HG02610 (cell line): ENCODE data around the gene BCAS3.

Experiments
- ATAC-seq: cut with Tn5 transposase; IDR thresholded peaks from one replicate; pipeline ENCODE4 v1.9.1; 2021; ENCODE audit warnings: mild to moderate bottlenecking, moderate library complexity; ENCODE audit not compliant: unreplicated experiment

BCAS3 gene

DNA sequence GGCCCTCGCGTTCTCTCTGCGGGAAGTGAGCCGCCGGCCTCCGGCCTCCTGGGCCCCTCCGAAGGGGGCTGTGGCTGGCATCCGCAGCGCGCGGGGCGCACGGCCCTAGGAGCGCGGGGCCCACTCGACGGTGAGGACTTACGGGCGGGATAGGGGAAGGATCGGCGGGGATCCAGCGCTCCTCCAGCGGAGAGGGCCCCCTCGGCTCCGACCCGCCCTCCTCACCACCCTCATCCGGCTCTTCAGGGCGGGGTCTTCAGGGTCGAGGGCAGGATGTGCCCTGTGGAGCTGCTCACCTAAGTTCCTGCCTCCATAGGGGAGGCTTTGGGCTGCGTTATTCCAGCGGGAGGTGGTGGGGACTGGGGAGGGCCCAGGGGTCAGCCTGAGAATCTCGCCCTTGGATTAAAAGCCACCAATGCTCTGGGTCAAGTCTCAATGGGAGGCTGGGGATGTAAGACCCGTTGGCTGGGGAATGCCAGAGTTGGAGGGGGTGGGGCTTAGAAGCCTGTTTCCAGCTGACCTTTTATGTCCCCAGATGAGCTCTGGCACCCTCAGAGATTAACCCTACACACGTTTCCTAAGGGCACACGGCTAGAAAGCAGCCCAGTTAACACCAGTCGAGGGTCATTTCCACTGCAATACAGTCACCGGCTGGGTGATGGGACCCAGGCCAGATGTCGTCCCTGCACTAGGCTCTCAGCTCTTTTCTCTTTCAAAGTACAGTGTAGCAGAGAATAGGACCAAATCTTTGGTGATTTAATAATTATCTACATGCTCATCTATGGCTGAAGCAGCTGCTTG is 735.4 kb downstream of the BCAS3 start:
- no peak for ATAC-seq

DNA sequence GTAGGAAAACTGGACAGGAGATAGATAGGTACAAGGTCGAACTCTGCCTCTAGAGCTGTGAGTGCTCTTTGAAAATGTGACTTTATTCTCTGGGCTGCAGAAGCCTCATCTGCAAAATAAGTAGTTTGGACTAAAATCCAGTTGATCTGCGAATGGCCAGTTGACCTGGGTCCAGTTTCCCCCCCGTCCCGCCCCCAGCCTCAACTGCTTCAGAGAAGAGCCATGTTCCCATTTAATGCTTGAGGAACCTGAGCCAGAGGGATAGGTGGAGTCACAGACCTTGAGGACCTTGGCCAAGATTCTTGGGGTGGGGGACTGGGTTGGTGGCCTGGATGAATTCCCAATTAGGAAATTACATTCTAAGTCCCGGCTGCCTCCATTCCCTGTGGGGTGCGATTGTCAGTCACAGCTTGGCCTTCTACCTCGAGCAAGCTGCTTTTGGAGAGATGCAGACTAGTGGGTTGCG is 736.0 kb downstream of the BCAS3 start:
- ATAC-seq, result no peak

DNA sequence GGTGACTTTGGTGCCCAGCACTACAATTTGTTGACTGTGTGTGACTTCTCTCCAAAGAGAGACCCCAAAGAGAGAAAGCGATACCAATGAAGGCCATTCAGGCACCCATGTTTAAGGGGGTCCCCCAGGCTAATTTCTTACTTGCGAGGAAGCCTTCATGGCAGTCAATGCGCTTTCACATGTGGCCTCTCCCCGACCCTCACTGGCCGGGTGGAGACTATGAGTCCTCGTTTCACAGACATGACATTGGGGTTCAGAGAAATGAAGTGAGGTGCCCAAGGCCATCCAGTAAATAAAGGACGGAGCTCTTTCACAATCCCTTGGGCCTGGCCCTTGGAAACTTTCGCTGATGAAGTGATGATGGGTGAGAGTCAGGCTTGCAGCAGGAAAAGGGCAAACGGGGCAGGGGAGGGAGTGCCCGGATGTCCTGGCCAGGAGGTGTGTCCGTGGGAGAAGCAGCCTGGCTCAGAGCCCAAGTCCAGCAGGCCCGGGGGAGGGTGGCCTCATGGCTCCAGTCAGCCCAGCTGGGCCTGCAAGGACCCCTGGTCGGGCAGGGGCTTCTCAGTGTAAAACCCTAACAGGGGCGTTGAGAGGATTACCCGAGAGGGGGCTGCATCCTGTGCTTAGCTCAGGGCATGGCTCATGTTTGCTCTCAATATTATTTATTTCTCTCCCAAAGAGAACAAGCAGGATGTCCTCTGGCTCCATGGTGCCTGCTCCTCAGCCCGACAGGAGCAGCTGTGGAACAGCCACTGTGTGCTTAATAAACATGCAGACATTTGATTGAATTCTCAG is 736.7 kb downstream of the BCAS3 start:
- ATAC-seq, result no peak

DNA sequence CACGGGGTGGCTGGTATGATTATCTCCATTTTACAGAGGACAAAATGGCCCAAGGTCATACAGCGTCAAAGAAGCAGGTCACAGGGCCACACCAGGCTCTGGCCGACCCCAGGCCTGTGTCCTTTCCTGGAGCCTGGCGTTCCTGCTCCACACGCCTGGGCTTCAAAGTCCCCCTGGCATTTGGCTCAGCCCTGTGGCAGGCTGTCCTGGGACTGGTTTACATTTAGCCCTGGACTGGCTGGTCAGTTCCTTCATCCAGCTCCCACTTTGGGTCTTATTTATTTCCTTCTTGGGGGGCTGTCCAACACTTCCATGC is 737.2 kb downstream of the BCAS3 start:
- ATAC-seq, result no peak

DNA sequence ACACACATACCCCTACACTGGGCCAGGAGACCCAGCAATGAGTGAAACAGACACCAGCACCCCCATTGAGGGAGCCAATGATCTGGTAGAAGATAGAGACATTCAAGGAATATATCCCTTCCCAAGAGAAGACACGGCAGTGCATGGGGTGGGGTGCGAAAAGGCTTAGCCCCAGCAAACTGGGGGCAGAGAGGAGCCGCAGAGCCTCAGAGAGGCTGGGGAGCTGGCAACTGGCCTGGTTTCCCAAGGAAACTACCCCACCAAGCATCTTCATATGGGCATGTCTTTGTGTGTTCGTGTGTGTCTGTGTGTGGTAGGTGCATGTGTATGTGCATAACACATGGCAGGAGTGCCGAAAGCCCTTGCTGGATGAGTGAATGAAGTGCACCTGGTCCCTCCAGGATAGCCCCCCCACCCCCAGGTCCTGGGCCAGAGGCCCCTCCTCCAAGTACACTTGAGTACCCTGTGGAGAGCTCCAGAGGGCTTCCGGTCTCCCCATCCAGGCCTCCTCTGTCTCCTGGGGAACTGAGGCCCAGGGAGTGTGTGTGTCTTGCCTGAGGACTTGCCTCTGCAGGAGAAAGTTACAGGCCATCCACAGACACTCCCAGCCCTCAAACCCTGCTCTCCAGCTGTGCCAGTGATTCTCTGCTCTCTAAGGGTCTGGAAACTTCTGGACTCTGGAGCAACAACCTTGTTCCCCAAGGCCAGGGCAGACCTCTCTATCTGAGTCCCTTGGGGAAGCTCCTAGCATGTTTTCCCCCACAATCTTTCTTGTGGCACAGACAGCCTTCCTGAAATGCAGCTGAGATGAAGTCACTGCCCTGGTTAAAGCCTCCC is 737.9 kb downstream of the BCAS3 start:
- no peak for ATAC-seq

DNA sequence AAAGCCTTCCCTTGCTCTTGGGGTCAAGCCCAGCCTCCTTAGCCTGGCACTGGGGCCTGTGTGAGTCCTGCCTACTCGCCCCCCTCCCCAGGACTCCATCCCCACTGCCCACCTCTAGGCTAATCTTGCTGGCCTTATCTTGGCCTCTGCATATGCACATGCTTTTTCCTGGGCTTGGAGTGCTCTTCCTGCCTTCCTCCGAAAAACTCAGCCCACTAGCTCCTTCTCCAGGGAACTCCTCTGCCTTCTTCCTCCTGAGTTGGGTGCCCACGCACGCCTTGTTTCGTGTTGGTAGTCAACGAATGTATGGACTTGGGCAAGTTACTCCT is 738.5 kb downstream of the BCAS3 start:
- ATAC-seq, result no peak

DNA sequence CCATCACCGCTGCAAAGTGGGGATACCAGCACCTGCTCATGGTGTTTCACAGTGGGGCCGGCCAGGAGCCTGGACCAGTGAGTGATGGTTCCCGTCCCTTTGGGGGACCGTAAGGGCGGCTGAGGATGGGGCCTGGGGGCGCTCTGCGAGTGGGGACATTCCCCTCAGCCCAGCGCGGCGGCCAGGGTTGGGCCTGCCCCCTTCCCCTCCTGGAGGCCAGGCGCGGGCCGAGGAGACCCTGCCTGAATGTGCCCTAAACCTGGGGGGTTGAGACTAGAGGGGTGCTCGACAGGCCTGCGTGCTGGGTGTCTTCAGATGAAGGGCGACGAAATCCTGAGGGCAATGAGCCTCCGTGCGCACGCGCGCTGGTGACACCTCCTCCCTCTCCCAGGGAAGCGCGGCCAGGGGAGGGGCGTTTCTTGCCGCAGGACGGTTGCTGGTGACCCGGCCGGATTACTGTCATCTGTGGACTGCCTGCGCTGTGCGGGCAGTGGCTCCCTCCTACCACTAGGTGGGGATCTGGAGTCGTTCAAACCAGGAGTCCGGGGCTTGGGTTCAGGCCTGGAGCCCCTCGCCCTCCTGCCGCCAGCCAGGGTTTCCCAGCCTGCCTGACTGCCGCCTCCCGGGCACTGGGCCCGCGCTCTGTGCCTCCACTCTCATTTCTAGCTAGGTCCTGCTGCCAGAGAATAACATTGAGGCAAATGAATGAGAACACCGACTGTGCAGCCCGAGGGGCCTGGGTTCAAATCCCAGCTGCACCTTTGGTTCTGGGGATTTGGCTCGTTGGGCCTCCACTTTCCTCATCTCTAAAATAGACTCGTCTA is 739.1 kb downstream of the BCAS3 start:
- no peak for ATAC-seq

DNA sequence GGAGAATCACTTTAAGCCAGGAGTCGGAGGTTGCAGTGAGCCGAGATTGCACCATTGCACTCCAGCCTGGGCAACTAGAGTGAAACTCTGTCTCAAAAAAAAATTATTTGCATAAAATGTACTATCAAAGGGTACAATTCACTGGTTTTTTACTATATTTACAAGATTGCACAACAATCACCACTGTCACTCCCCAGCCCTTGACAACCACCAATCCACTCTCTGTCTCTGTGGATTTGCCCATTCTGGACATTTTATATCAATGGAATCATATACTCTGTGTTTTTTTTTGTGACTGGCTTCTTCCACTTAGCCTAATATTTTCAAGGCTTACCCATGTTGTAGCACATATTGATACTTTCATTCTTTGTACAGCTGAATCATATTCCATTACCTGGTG is 740.8 kb downstream of the BCAS3 start:
- ATAC-seq, result no peak

DNA sequence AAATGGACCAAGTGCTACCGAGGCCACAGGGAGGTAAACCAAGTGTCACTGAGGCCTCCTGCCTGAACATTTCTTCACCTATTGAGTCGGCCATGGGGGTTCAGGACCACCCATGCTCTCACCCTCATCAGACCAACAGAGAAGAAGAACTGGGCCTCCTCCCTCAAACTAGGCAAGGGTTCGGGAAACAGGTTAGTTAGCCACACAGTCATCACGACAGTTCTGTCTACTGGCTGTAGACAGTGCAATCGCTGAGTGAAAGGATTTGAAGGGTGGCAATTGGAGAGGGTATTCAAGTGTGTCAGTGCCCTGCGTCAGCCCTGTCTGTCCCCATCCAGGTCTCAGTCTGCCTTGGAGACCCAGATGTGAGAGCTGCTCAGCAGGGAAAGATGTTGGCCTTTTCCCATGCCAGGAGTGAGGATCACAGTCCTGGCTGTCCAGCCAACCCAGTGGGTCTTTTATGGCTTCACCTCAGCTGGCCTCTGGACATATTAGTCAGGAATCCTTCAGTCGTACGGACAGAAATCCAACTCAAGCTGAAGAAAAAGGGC is 741.9 kb downstream of the BCAS3 start:
- no peak for ATAC-seq

DNA sequence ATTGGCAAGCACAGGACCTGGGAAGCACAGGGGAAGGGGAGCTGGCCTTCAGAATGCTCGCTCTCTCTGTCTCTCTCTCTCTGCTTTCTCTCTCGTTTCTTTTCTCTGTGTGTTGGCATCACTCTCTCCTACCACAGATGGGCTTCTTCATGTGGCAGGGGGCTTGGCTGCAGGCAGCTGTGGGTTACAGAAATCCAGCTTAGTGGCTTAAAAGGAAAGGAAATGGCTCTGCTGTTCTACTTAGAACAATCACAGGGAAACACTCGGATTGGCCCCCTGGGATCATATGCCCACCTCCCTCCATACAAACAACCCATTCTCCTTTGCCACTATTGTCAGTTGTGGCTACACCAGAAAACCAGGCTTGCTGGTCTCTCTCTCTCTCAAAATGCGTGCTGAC is 742.4 kb downstream of the BCAS3 start:
- ATAC-seq, result no peak

DNA sequence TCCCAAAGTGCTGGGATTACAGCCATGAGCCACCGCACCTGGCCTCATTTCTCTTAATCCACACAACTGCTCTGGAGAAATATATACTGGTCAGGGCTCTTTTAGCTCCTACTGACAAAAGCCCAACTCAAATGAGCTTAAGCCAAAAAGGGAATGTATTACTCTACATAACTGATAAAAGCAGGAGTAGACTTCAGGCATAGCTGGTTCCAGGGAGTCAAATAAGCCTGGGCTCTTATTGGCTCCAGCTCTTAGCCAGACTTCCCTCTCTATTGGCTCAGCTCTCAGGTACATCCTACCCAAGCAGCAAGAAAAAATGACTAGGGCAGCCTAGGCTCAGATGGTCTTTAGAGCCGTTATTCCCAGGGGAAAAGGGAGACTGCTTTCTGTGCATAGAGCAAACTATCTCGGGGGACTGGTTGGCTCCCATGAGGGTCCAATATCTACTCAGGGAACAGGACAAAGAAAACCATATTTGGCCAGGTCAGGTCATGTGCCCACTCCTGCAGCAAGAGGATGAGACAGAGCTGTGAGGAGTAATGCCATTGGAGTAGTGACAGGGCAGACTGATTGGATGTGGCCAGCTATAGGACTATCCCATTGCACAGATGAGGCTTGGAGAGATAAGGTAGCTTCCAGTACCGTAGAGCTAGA is 743.2 kb downstream of the BCAS3 start:
- no peak for ATAC-seq

DNA sequence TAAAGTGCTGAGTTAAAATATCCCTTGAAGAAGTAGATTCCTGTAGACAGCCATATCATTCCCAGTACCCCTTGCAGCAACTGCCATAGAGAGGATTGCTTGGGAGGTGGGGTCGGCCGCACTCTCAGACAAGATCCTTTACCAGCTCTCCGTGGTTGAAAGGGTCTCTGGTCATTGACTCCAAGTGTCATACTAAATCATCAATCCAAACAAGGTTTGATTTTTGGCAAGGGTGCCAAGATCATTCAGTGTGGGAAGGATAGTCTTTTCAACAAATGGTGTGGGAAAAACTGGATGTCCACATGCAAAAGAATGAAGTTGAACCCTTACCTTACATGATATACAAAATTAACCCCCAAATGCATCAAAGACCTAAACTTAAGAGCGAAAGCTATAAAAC is 743.8 kb downstream of the BCAS3 start:
- no peak for ATAC-seq

DNA sequence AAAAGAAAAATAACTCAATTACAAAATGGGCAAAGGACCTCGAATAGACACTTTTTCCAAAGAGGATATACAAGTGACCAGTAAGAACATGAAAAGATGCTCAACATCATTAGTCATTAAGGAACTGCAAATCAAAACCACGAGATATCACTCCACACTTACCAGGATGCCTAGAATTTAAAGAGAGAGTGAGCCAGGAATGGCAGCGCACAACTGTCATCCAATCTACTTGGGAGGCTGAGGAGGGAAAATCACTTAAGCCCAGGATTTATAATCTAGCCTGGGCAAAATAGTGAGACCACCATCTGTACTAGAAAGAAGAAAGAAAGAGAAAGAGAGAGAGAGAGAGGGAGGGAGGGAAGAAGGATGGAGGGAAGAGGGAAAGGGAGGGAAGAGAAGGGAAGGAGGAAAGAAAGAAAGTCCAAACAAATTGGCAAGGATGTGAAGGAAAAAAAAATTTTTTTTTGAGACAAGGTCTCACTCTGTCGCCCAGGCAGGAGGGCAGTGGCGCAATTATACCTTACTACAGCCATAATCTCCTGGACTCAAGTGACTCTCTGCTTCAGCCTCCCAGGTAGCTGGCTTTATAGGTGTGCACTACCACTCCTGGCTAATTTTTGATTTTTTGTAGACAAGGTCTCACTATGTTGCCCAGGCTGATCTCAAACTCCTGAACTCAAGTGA is 744.6 kb downstream of the BCAS3 start:
- no peak for ATAC-seq

DNA sequence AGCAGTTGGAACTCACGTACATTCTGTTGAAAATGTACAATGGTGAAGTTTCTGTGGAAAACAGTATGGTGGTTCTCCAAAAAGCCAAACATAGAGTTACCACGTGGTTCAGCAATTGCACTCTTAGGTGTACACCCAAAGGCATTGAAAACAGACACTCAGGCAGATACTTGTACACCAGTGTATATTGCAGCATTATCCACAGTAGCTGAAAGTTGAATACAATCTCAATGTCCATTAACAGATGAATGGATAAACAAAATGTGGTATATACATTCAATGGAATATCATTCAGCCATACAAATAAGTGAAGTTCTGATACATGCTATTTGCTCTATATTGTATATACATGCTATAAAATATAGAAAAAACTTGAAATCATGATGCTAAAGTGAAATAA is 745.2 kb downstream of the BCAS3 start:
- no peak for ATAC-seq

DNA sequence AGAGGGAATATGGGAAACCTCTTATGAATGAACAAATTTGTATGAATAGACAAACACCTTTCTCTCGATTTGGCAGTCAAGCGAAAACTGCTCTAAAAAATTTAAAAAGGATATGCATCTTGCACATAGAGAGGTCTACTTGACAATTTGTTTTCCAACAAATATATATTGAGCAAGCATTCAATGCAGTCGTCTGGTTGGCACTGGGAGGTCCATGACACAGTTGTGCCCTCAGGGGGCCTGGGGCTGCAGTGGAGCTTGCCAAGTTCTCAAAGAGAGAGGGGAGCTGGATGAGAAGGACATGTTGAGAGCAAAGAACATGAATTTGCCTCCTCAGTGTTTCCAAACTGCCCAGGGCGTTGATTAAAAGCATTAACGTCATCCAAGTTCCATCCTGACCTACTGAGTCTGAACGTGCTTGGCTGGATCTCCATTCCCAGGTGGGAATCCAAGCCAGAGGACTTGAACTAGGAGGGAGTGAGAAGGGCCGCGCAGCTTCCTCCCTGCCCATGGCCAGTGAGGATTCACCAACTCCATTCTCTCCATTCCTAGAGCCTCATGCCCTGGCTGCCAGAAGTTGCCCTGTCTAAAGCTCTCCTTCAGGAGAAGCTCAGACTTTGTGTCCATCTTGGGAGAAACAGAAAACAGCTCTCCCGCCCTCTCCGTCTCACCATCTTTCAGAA is 746.5 kb downstream of the BCAS3 start:
- no peak for ATAC-seq

DNA sequence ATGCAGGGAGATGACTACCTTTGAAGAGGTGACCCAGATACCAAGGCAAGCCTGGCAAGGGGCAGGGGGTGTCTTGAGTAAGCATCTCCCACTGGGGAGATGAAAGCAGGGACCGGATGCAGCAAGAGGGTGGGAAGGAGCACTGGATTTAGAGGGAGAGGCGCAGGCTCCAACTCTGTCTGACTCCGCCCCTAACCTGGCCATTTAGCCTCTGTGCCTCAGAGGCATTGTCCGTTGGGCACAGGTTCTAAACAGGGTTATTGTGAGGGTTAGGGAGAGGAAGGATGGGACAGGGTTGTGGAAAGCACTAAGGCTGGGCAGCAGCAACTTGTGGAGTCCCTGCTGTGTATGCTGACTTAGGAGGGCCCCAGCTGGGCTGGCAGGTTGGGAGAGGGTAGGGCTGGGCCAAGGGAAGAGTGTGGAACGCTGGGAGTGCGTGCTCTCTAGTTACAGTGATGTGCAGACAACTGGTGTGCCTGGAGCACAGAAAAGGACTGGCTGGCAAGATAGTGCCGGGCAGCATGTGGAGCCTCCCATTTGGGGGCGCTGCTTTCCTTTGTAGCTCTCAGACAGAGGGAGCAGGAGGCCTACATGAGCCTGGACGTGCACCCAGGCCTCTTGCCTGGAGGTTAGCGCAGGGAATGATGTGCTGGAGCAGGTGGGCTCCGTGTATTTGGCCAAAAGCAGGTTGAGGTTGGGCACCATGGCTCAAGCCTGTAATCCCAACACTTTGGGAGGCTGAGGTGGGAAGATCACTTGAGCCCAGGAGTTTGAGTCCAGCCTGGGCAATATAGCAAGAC is 748.2 kb downstream of the BCAS3 start:
- no peak for ATAC-seq

DNA sequence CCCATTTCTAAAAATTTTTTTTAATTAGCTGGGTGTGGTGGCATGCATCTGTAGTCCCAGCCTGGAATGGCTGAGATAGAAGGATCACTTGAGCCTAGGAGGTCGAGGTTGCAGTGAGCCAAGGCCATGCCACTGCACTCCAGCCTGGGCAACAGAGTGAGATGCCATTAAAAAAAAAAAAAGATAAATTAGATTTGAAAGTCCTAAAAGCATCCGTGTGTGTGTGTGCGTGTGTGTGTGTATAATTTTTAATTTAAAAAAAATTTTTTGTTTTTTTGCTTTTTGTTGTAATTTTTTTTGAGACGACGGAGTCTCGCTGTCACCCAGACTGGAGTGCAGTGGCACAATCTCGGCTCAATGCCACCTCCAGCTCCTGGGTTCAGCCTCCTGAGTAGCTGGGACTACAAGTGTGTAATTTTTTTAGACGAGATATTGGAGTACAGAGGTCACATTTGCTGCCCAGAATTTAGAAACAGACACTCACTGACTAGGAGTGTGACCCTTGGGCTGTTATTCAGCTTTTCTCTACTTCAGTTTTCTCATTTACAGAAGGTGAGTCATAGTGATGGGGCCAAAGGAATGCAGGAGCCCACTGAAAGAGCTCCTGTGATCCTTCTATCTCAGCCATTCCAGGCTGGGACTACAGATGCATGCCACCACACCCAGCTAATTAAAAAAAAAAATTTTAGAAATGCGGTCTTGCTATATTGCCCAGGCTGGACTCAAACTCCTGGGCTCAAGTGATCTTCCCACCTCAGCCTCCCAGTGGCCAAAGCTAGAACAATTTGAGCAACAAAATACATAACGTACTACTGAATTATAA is 749.0 kb downstream of the BCAS3 start:
- no peak for ATAC-seq
